Breast epithelium (tissue), 3 donors: ENCODE measurements around the gene CEP112.

Experiments used
- CTCF ChIP-seq, 3 donors: fragments of 450-650 bp; IDR thresholded peaks; one replicate each; pipeline ENCODE4 v1.5.1; 2016 to 2017; ENCODE audit warnings: antibody characterized with exemption in 3 of 3, mild to moderate bottlenecking in 3 of 3, moderate library complexity in 3 of 3
- POLR2A ChIP-seq: fragments of 450-650 bp; IDR thresholded peaks from one replicate; pipeline ENCODE4 v1.6.1; 2016; ENCODE audit warnings: antibody characterized with exemption, mild to moderate bottlenecking, moderate library complexity
- POLR2AphosphoS5 ChIP-seq, 3 donors: sonication (generic); formaldehyde crosslinking; IDR thresholded peaks; one replicate each; pipeline ENCODE4 v1.6.1; 2017; ENCODE audit warnings: antibody characterized with exemption in 3 of 3

DNA sequence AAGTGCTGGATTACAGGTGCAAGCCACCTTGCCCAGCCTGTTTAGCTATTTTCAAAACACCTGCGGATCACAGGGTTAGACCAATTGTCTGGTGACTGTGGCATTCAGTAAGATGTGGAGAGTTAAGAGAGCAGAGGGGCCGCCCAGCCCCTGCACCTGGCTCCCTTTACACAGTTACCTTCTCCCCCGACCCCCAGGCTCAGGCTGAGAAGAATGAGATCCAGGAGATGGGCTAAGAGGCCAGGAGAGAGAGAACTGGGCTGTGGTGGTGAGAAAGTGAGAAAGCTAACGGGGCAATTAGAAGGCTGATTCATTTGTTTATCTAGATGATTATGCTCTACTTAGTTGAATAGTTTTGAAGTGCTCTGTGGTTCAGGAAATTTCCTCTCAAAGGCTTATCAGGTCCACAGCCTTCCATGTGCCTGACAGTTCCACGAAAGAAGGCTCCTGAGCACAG lies 562.7 kb downstream of the CEP112 start:
- TF ChIP-seq POLR2A: no peak
- no peak for TF ChIP-seq CTCF (IDR thresholded peaks at IDR 0.05)
- TF ChIP-seq POLR2AphosphoS5 (IDR thresholded peaks at IDR 0.05): no peak
